Body of pancreas (tissue), 4 donors: ENCODE measurements around the gene CCN6.

Experiments
- POLR2A ChIP-seq, 3 donors: fragments of 450-650 bp; IDR thresholded peaks; one replicate each; pipeline ENCODE4 v1.6.1; 2016; ENCODE audit warnings: antibody characterized with exemption in 3 of 3, mild to moderate bottlenecking in 2 of 3
- TF ChIP-seq, protein P1 (sequence below), 7 experiments: fragments of 450-650 bp in 4 of 7; fragments of 200-600 bp in 3 of 7; sonication (generic) in 3 of 7; IDR thresholded peaks; one replicate each; pipeline ENCODE4 v1.5.1; 2016 to 2019; ENCODE audit warnings: antibody characterized with exemption in 7 of 7

DNA sequence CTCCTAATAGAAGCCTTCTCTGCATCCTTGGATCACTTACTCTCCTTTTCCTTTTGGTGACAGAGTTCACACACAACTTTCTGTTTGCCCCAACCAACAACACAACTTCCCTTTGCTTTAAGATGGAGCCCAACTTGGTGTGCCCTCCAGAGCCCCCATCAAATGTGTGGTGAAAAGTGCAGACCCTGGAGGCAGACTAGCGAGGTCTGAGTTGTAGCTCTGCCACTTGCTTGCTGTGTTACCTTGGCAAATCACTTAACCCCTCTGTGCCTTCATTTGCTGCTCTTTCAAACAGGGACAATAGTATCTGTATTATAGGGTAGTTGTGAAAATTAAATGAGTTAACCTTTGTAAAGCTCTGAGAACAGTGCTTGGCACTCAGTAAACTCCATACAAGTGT lies 34.3 kb upstream of the CCN6 start:
- TF ChIP-seq, protein P1, sequence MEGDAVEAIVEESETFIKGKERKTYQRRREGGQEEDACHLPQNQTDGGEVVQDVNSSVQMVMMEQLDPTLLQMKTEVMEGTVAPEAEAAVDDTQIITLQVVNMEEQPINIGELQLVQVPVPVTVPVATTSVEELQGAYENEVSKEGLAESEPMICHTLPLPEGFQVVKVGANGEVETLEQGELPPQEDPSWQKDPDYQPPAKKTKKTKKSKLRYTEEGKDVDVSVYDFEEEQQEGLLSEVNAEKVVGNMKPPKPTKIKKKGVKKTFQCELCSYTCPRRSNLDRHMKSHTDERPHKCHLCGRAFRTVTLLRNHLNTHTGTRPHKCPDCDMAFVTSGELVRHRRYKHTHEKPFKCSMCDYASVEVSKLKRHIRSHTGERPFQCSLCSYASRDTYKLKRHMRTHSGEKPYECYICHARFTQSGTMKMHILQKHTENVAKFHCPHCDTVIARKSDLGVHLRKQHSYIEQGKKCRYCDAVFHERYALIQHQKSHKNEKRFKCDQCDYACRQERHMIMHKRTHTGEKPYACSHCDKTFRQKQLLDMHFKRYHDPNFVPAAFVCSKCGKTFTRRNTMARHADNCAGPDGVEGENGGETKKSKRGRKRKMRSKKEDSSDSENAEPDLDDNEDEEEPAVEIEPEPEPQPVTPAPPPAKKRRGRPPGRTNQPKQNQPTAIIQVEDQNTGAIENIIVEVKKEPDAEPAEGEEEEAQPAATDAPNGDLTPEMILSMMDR (IDR thresholded peaks at IDR 0.05): no peak
- TF ChIP-seq POLR2A (IDR thresholded peaks at IDR 0.05): no peak
